GM12878 (cell line): Measurements from ENCODE around the gene SLF1. TPM values are rescaled to one million over a fixed set of nuclear protein-coding genes. Genes with fewer than 3 reads are reported as not detected.

ENCODE experiments used
- ATF7 ChIP-seq: fragments of 450-650 bp; IDR thresholded peaks from 2 replicates; pipeline ENCODE4 v1.6.1; 2016; ENCODE audit warnings: low read depth, mild to moderate bottlenecking
- CHD4 ChIP-seq: fragments of 200-600 bp; sonication (generic); IDR thresholded peaks from 2 replicates; pipeline ENCODE4 v1.6.1; 2016; ENCODE audit warnings: mild to moderate bottlenecking
- E4F1 ChIP-seq: fragments of 450-650 bp; IDR thresholded peaks from 2 replicates; pipeline ENCODE4 v1.6.1; 2018; ENCODE audit warnings: borderline replicate concordance, mild to moderate bottlenecking; ENCODE audit not compliant: partially characterized antibody
- EED ChIP-seq: sonication (generic); IDR thresholded peaks from 2 replicates; pipeline ENCODE4 v1.6.1; 2016; ENCODE audit warnings: antibody characterized with exemption, low read depth
- GATAD2B ChIP-seq: fragments of 450-650 bp; conservative IDR thresholded peaks from 2 replicates; pipeline ENCODE4 v1.6.1; 2017; ENCODE audit warnings: low read depth, mild to moderate bottlenecking, moderate library complexity
- HDAC2 ChIP-seq: fragments of 200-600 bp; sonication (generic); IDR thresholded peaks from 2 replicates; pipeline ENCODE4 v1.6.1; 2017
- HDGF ChIP-seq: fragments of 450-650 bp; IDR thresholded peaks from 2 replicates; pipeline ENCODE4 v1.6.1; 2016; ENCODE audit warnings: antibody characterized with exemption
- KLF5 ChIP-seq: fragments of 450-650 bp; IDR thresholded peaks from 2 replicates; pipeline ENCODE4 v1.6.1; 2014; ENCODE audit warnings: mild to moderate bottlenecking; ENCODE audit not compliant: partially characterized antibody
- MEF2B ChIP-seq: fragments of 450-650 bp; IDR thresholded peaks from 2 replicates; pipeline ENCODE4 v1.6.1; 2018; ENCODE audit warnings: mild to moderate bottlenecking, moderate library complexity; ENCODE audit not compliant: partially characterized antibody, poor library complexity, severe bottlenecking
- NFIC ChIP-seq: IDR thresholded peaks from 2 replicates; pipeline ENCODE4 v1.6.1; 2012; ENCODE audit warnings: low read depth, mild to moderate bottlenecking, inconsistent platforms, low read length, moderate library complexity
- NFYA ChIP-seq: IDR thresholded peaks from 2 replicates; pipeline ENCODE4 v1.6.1; 2011; ENCODE audit warnings: low read depth, mild to moderate bottlenecking, low read length, improper control_type of control experiment, borderline replicate concordance
- RELB ChIP-seq: fragments of 450-650 bp; IDR thresholded peaks from 2 replicates; pipeline ENCODE4 v1.6.1; 2017; ENCODE audit warnings: low read depth, mild to moderate bottlenecking, moderate library complexity
- SIN3A ChIP-seq: IDR thresholded peaks from 2 replicates; pipeline ENCODE4 v1.6.1; 2012; ENCODE audit warnings: low read depth, low read length, improper control_type of control experiment
- SMAD5 ChIP-seq: IDR thresholded peaks from 2 replicates; pipeline ENCODE4 v1.6.1; 2016; ENCODE audit warnings: antibody characterized with exemption, low read depth
- SP1 ChIP-seq: IDR thresholded peaks from one replicate; pipeline ENCODE4 v1.6.1; 2011; ENCODE audit warnings: low read depth, low read length
- WRNIP1 ChIP-seq: IDR thresholded peaks from 2 replicates; pipeline ENCODE4 v1.6.1; 2011; ENCODE audit warnings: low read depth, low read length, improper control_type of control experiment, borderline replicate concordance
- YBX1 ChIP-seq: fragments of 450-650 bp; IDR thresholded peaks from 2 replicates; pipeline ENCODE4 v1.6.1; 2016; ENCODE audit warnings: antibody characterized with exemption
- ZNF207 ChIP-seq: fragments of 450-650 bp; IDR thresholded peaks from 2 replicates; pipeline ENCODE4 v1.6.1; 2014; ENCODE audit warnings: antibody characterized with exemption, mild to moderate bottlenecking, borderline replicate concordance
- ZNF24 ChIP-seq: fragments of 450-650 bp; IDR thresholded peaks from 2 replicates; pipeline ENCODE4 v1.6.1; 2017; ENCODE audit warnings: antibody characterized with exemption, mild to moderate bottlenecking
- polyA plus RNA-seq, 11 experiments: library from polyadenylated mRNA; depleted of rRNA in 4 of 11; unstranded in 6 of 11; stranded (reverse) in 5 of 11; fragments of >200 nt; fragmentation: Nextera tagmentation in 4 of 11; fragmentation: Illumina TruSeq in 1 of 11; extraction: Ambion mirVana in 4 of 11; extraction: Trizol in 1 of 11; gene quantifications; 1 replicate in 1 of 11; 2 replicates in 10 of 11; pipeline versions ENCODE4 v1.2.1 to v1.2.3, GENCODE V29; 2011 to 2016; ENCODE audit warnings: inconsistent platforms in 2 of 11, missing spikeins in 2 of 11, low read depth in 1 of 11
- total RNA-seq, 4 experiments: library from RNA; depleted of rRNA in 3 of 4; stranded (reverse); fragments of >200 nt in 3 of 4; fragmentation: Illumina TruSeq in 1 of 4; extraction: Trizol in 1 of 4; gene quantifications; 2 replicates each; pipeline versions ENCODE4 v1.2.1 to v1.2.3, GENCODE V29; 2013 to 2021
- TF ChIP-seq, protein P1 (sequence below): fragments of 450-650 bp; formaldehyde crosslinking; IDR thresholded peaks from 2 replicates; pipeline ENCODE4 v1.4.0; 2020; ENCODE audit warnings: mild to moderate bottlenecking, moderate library complexity
- TF ChIP-seq, protein P2 (sequence below): IDR thresholded peaks from 2 replicates; pipeline ENCODE4 v1.6.1; 2011; ENCODE audit warnings: borderline replicate concordance, low read depth, mild to moderate bottlenecking, moderate library complexity, low read length; ENCODE audit not compliant: insufficient read depth, poor library complexity, severe bottlenecking

Gene SLF1
- total and polyA plus RNA-seq, 10 of the 15 experiments (the other 5 are each of a cell fraction or from before 2014, with no cell fraction given) = 8.1 to 27.0 (median 13.4) TPM

DNA sequence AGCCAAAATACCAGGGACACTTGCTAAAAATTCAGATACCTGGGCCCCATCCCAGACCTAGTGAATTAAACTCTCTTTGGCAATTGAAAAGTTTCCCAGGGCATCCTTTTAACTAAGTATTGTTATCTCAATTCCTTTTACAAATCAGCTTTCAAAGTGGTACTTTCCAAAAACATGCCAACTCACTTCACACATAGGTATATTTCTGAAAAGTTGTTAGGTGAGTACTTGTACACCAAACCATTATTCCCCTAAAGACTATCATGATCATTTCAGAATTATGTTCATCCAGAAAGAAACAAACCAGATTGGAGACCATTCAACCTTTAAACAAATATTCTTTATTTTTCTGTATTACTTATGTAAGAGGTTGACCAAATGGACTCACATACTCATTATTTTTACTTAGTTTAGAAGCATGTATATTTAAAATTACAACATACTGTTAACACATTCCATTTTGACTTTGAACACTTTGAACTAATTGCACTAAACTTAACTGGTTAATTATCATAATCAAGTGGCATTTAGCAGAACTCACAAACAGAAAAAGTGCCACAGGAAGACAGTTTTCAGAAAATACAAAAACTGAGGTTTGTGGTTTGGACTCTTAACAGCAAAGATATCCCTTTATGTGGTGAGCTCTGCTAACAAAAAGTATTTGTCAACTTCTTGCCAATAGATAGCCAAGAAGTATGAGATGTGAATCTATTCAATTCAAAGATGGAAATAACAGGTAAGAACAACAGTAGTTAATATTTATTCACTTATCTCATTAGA is 40.8 kb upstream of the SLF1 start (continued):
- TF ChIP-seq WRNIP1 (no peak), MEF2B (peak; percentile 23), SP1 (no peak), YBX1 (no peak), SIN3A (no peak), SMAD5 (no peak), GATAD2B (no peak), HDGF (no peak), EED (no peak), NFYA (no peak), HDAC2 (no peak), NFIC (peak; percentile 63; the same call in 1 of the 2 replicates), KLF5 (no peak), ZNF207 (no peak), E4F1 (no peak), CHD4 (no peak), ATF7 (peak; percentile 35; the same call in 1 of the 2 replicates), ZNF24 (no peak), RELB (peak; percentile 45; the same call in 1 of the 2 replicates)
- TF ChIP-seq, protein P1, sequence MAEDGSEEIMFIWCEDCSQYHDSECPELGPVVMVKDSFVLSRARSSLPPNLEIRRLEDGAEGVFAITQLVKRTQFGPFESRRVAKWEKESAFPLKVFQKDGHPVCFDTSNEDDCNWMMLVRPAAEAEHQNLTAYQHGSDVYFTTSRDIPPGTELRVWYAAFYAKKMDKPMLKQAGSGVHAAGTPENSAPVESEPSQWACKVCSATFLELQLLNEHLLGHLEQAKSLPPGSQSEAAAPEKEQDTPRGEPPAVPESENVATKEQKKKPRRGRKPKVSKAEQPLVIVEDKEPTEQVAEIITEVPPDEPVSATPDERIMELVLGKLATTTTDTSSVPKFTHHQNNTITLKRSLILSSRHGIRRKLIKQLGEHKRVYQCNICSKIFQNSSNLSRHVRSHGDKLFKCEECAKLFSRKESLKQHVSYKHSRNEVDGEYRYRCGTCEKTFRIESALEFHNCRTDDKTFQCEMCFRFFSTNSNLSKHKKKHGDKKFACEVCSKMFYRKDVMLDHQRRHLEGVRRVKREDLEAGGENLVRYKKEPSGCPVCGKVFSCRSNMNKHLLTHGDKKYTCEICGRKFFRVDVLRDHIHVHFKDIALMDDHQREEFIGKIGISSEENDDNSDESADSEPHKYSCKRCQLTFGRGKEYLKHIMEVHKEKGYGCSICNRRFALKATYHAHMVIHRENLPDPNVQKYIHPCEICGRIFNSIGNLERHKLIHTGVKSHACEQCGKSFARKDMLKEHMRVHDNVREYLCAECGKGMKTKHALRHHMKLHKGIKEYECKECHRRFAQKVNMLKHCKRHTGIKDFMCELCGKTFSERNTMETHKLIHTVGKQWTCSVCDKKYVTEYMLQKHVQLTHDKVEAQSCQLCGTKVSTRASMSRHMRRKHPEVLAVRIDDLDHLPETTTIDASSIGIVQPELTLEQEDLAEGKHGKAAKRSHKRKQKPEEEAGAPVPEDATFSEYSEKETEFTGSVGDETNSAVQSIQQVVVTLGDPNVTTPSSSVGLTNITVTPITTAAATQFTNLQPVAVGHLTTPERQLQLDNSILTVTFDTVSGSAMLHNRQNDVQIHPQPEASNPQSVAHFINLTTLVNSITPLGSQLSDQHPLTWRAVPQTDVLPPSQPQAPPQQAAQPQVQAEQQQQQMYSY (CRISPR knock-in tag) = no peak
- TF ChIP-seq, protein P2, sequence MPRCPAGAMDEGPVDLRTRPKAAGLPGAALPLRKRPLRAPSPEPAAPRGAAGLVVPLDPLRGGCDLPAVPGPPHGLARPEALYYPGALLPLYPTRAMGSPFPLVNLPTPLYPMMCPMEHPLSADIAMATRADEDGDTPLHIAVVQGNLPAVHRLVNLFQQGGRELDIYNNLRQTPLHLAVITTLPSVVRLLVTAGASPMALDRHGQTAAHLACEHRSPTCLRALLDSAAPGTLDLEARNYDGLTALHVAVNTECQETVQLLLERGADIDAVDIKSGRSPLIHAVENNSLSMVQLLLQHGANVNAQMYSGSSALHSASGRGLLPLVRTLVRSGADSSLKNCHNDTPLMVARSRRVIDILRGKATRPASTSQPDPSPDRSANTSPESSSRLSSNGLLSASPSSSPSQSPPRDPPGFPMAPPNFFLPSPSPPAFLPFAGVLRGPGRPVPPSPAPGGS = no peak
